SU-DHL-6 (cell line): ENCODE results near the gene EML1.

Experiments
- H2AFZ ChIP-seq: fragments of 200-600 bp; sonication (generic); 2 replicates; pipeline ENCODE4 v1.6.1; 2014; ENCODE audit warnings: low read depth, mild to moderate bottlenecking, moderate library complexity, mixed read lengths, antibody characterized with exemption, low read length; ENCODE audit not compliant: severe bottlenecking
- H3F3A ChIP-seq: fragments of 200-600 bp; shearing (Covaris generic); 2 replicates; pipeline ENCODE4 v1.6.0; 2016; ENCODE audit warnings: antibody characterized with exemption, mild to moderate bottlenecking; ENCODE audit not compliant: insufficient read depth
- H3K27ac ChIP-seq: fragments of 200-600 bp; sonication (generic); 2 replicates; pipeline ENCODE4 v1.5.1; 2016; ENCODE audit warnings: low read depth, mild to moderate bottlenecking, low read length, moderate library complexity, mixed read lengths
- H3K27me3 ChIP-seq: fragments of 200-600 bp; sonication (generic), shearing (Covaris generic); 2 replicates; pipeline ENCODE4 v1.6.0; 2014; ENCODE audit warnings: mild to moderate bottlenecking, low read length
- H3K36me3 ChIP-seq: fragments of 200-600 bp; sonication (generic); 2 replicates; pipeline ENCODE4 v1.6.1; 2014; ENCODE audit warnings: mild to moderate bottlenecking, low read length, mixed read lengths
- H3K4me2 ChIP-seq: fragments of 300-600, 200-600 bp; shearing (Covaris generic), sonication (generic); 2 replicates; pipeline ENCODE4 v1.6.0; 2014; ENCODE audit warnings: low read length, low read depth, mild to moderate bottlenecking; ENCODE audit not compliant: poor library complexity, severe bottlenecking
- H3K4me3 ChIP-seq: fragments of 200-600 bp; sonication (generic); 2 replicates; pipeline ENCODE4 v1.5.1; 2014; ENCODE audit warnings: antibody characterized with exemption, low read length, mild to moderate bottlenecking, mixed read lengths; ENCODE audit not compliant: insufficient read depth, poor library complexity, severe bottlenecking
- H3K79me2 ChIP-seq: fragments of 200-600 bp; sonication (generic); 2 replicates; pipeline ENCODE4 v1.6.1; 2014; ENCODE audit warnings: mild to moderate bottlenecking, low read length, moderate library complexity; ENCODE audit not compliant: insufficient read depth
- H3K9ac ChIP-seq: fragments of 200-600 bp; sonication (generic); 2 replicates; pipeline ENCODE4 v1.7.0; 2014; ENCODE audit warnings: mild to moderate bottlenecking, low read length
- H3K9me2 ChIP-seq: fragments of 200-600 bp; sonication (generic); replicated peaks from 2 replicates; pipeline ENCODE4 v1.6.1; 2014; ENCODE audit warnings: low read length; ENCODE audit not compliant: insufficient read depth
- H3K9me3 ChIP-seq: fragments of 200-600 bp; sonication (generic); 2 replicates; pipeline ENCODE4 v1.6.1; 2014; ENCODE audit warnings: low read length, mixed read lengths; ENCODE audit not compliant: insufficient read depth
- H4K20me1 ChIP-seq: fragments of 200-600 bp; sonication (generic); 2 replicates; pipeline ENCODE4 v1.6.1; 2014; ENCODE audit warnings: low read depth, mild to moderate bottlenecking, antibody characterized with exemption, low read length, moderate library complexity, mixed read lengths
- EZH2phosphoT487 ChIP-seq: fragments of 200-600 bp; sonication (generic), shearing (Covaris generic); conservative IDR thresholded peaks from 2 replicates; pipeline ENCODE4 v1.6.1; 2018; ENCODE audit warnings: mild to moderate bottlenecking, antibody characterized with exemption, low read length, moderate library complexity, mixed read lengths
- TF ChIP-seq, protein P1 (sequence below): fragments of 200-600 bp; sonication (generic); IDR thresholded peaks from one replicate; pipeline ENCODE4 v1.5.1; 2017; ENCODE audit warnings: antibody characterized with exemption, mild to moderate bottlenecking, low read length, moderate library complexity; ENCODE audit not compliant: insufficient read depth, poor library complexity, severe bottlenecking

Gene EML1

DNA sequence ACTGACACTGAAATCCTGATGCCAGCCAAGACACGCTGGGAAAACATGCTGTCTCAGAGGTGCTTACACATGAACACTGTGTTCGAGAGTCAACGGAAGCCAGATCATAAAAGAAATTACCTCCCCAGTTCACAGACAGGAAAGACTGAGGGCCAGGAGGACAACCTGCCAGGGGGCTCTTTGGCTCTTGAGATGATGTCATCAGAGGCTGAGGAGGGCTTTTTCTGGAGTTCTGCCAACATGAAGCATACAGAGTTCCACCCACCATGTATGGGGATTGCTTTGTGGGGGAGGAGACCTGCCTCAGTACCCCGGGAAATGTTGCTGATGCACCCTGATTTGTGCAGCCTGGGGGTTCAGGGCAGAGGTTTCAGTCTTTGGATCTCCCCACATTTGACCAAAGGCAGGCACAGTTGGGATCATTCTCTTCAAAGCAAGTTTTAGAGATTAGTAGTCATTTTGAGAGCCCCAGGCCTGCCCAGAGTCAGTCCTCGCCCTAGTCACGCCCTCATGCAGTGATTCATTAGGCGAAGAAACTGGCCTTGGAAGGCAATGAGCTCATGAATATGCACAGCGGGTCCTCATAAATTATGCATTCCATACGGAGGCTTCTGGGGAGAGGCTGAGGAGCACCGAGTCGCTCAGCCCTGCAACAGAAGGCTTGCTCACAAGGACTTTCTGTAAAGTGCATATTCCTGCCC lies 34.9 kb upstream of the EML1 start:
- Histone ChIP-seq H2AFZ (no peak overlapping the region), H3K36me3 (no peaks in the 10 kb centered on the region), H3K27me3 (no peaks in the 10 kb centered on the region), H3K27ac (no peak overlapping the region), H4K20me1 (no peaks in the 10 kb centered on the region), H3K4me3 (no peak overlapping the region), H3K9ac (no peak overlapping the region), H3F3A (no peaks in the 10 kb centered on the region), H3K4me2 (no peak overlapping the region), H3K79me2 (no peaks in the 10 kb centered on the region), H3K9me3 (no peaks in the 10 kb centered on the region), H3K9me2 (no peaks in the 10 kb centered on the region)
- TF ChIP-seq, protein P1, sequence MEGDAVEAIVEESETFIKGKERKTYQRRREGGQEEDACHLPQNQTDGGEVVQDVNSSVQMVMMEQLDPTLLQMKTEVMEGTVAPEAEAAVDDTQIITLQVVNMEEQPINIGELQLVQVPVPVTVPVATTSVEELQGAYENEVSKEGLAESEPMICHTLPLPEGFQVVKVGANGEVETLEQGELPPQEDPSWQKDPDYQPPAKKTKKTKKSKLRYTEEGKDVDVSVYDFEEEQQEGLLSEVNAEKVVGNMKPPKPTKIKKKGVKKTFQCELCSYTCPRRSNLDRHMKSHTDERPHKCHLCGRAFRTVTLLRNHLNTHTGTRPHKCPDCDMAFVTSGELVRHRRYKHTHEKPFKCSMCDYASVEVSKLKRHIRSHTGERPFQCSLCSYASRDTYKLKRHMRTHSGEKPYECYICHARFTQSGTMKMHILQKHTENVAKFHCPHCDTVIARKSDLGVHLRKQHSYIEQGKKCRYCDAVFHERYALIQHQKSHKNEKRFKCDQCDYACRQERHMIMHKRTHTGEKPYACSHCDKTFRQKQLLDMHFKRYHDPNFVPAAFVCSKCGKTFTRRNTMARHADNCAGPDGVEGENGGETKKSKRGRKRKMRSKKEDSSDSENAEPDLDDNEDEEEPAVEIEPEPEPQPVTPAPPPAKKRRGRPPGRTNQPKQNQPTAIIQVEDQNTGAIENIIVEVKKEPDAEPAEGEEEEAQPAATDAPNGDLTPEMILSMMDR: no peak
- TF ChIP-seq EZH2phosphoT487: no peak

DNA sequence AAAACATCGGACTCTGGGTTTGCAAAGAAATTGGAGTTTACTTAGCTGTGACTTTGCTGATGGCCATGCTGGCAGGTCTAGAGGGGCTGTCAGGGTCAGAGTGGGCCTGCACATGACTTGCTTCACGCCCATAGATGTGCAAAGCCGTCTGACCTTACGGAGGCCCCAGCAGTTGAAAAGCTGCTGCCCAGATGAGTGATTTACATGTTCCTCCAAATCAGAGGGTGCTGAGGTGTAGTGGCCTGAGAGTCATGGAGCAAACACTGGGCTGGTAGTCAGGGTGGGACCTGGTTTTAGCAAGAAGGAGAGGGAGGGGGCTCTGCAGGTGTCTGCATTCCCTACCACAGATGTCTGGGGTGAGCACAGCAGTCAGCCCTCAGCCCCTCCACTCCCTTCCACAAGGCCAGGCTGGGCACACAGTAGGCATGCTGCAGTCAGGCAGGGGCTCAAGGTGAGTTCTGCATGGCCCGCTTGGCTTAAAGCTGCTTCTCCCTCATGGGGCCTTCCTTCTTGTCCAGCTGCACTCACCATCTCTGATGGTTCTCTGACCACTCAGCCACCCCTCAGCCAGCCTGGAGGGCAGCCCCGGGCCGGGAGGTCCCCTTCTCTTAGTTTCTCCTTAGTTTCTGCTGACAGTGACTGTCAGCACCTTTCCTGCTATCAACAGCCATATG lies 34.2 kb upstream of the EML1 start:
- H3K9me2 ChIP-seq: no peaks in the 10 kb centered on the region
- TF ChIP-seq, protein P1: no peak
- no peak for TF ChIP-seq EZH2phosphoT487
- H3K36me3 ChIP-seq: no peaks in the 10 kb centered on the region
- no peaks in the 10 kb centered on the region for H3K9me3 ChIP-seq
- H3K27ac ChIP-seq: no peak overlapping the region
- H3K9ac ChIP-seq: no peak overlapping the region
- no peaks in the 10 kb centered on the region for H3K27me3 ChIP-seq
- H3K4me3 ChIP-seq: no peak overlapping the region
- H2AFZ ChIP-seq: no peak overlapping the region
- no peak overlapping the region for H3K4me2 ChIP-seq
- H3F3A ChIP-seq: no peaks in the 10 kb centered on the region
- H3K79me2 ChIP-seq: no peaks in the 10 kb centered on the region
- no peaks in the 10 kb centered on the region for H4K20me1 ChIP-seq

DNA sequence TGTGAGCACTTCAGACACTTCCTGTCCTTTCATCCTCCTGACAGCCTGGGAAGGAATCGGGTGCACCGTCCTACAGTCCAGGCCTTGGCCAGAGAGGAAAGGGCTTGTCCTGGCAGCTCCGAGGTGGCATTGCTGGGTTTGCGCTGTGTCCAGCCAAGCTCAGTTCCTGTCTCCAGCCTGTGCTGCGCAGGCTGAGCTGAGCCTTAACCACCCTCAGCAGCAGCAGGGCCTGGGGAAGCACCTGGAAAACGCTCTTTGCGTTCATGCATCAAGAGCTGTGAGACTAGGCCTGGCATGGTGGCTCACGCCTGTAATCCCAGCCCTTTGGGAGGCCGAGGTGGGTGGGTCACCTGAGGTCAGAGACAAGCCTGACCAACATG lies 33.7 kb upstream of the EML1 start:
- no peaks in the 10 kb centered on the region for H3K9me2 ChIP-seq
- no peaks in the 10 kb centered on the region for H4K20me1 ChIP-seq
- no peak overlapping the region for H3K9ac ChIP-seq
- H3K27ac ChIP-seq: no peak overlapping the region
- H3K36me3 ChIP-seq: no peaks in the 10 kb centered on the region
- TF ChIP-seq EZH2phosphoT487: no peak
- TF ChIP-seq, protein P1: no peak
- H3K4me3 ChIP-seq: no peak overlapping the region
- H3F3A ChIP-seq: no peaks in the 10 kb centered on the region
- H3K79me2 ChIP-seq: no peaks in the 10 kb centered on the region
- H3K9me3 ChIP-seq: no peaks in the 10 kb centered on the region
- no peak overlapping the region for H2AFZ ChIP-seq
- no peaks in the 10 kb centered on the region for H3K27me3 ChIP-seq
- H3K4me2 ChIP-seq: no peak overlapping the region
